ENCODE data around the gene MYBPC3. TPM values are rescaled to one million over a fixed set of nuclear protein-coding genes. Genes with fewer than 3 reads are reported as not detected.

The MYBPC3 gene
- total RNA-seq, 1 experiment from 2014 or later, result not detected

- H3K27me3 Mint-ChIP-seq (ENCODE audit: unreplicated experiment), result peaks cover 13% of the 10 kb centered on the region
- H3K4me1 Mint-ChIP-seq (ENCODE audit: low read depth, unreplicated experiment), result no peaks in the 10 kb centered on the region
- BruUV-seq (replicated peaks), result no TSS peak
- no peak for TF ChIP-seq CTCF (IDR thresholded peaks at IDR 0.05; ENCODE audit: unreplicated experiment)
- intact Hi-C loops (cut with micrococcal nuclease; ENCODE audit: unreplicated experiment), result no loop called here
- DNase-seq, result no peak
- no peaks in the 10 kb centered on the region for H3K36me3 Mint-ChIP-seq (ENCODE audit: insufficient read depth, unreplicated experiment)
- H3K27ac Mint-ChIP-seq (ENCODE audit: unreplicated experiment), result no peak overlapping the region
- no peaks in the 10 kb centered on the region for H3K9me3 Mint-ChIP-seq (ENCODE audit: low read depth, unreplicated experiment)
- no peak overlapping the region for H3K4me3 Mint-ChIP-seq (ENCODE audit: low read depth, unreplicated experiment)
- CTCF ChIA-PET, result no interaction called here
These were observed 45.5 kb upstream of the MYBPC3 start for GRCh38 chr11:47398011-47398410.

GRCh38 chr11:47396049-47396320 is 43.5 kb upstream of the MYBPC3 start:
- H3K36me3 Mint-ChIP-seq (ENCODE audit: insufficient read depth, unreplicated experiment), result no peaks in the 10 kb centered on the region
- H3K27me3 Mint-ChIP-seq (ENCODE audit: unreplicated experiment), result peaks cover 12% of the 10 kb centered on the region
- H3K4me3 Mint-ChIP-seq (ENCODE audit: low read depth, unreplicated experiment), result no peak overlapping the region
- no peaks in the 10 kb centered on the region for H3K4me1 Mint-ChIP-seq (ENCODE audit: low read depth, unreplicated experiment)
- intact Hi-C loops (cut with micrococcal nuclease; ENCODE audit: unreplicated experiment), result no loop called here
- no peak for TF ChIP-seq CTCF (IDR thresholded peaks at IDR 0.05; ENCODE audit: unreplicated experiment)
- no peak for DNase-seq
- no peaks in the 10 kb centered on the region for H3K9me3 Mint-ChIP-seq (ENCODE audit: low read depth, unreplicated experiment)
- CTCF ChIA-PET, result no interaction called here
- BruUV-seq (replicated peaks), result no TSS peak
- no peak overlapping the region for H3K27ac Mint-ChIP-seq (ENCODE audit: unreplicated experiment)

GRCh38 chr11:47395223-47396048 is 42.9 kb upstream of the MYBPC3 start:
- H3K27ac Mint-ChIP-seq (ENCODE audit: unreplicated experiment), result no peak overlapping the region
- H3K27me3 Mint-ChIP-seq (ENCODE audit: unreplicated experiment), result peaks cover 6% of the 10 kb centered on the region
- no TSS peak for BruUV-seq (replicated peaks)
- CTCF ChIA-PET, result no interaction called here
- intact Hi-C loops (cut with micrococcal nuclease; ENCODE audit: unreplicated experiment), result no loop called here
- no peaks in the 10 kb centered on the region for H3K9me3 Mint-ChIP-seq (ENCODE audit: low read depth, unreplicated experiment)
- TF ChIP-seq CTCF (IDR thresholded peaks at IDR 0.05; ENCODE audit: unreplicated experiment), result no peak
- no peak for DNase-seq
- no peaks in the 10 kb centered on the region for H3K4me1 Mint-ChIP-seq (ENCODE audit: low read depth, unreplicated experiment)
- H3K36me3 Mint-ChIP-seq (ENCODE audit: insufficient read depth, unreplicated experiment), result no peaks in the 10 kb centered on the region
- no peak overlapping the region for H3K4me3 Mint-ChIP-seq (ENCODE audit: low read depth, unreplicated experiment)

- Mint-ChIP-seq H3K27ac (ENCODE audit: unreplicated experiment) (no peak overlapping the region), H3K27me3 (ENCODE audit: unreplicated experiment) (peaks cover 2% of the 10 kb centered on the region), H3K4me3 (ENCODE audit: low read depth, unreplicated experiment) (no peak overlapping the region), H3K9me3 (ENCODE audit: low read depth, unreplicated experiment) (no peaks in the 10 kb centered on the region), H3K36me3 (ENCODE audit: insufficient read depth, unreplicated experiment) (no peaks in the 10 kb centered on the region), H3K4me1 (ENCODE audit: low read depth, unreplicated experiment) (no peaks in the 10 kb centered on the region)
- DNase-seq, result no peak
- TF ChIP-seq CTCF (IDR thresholded peaks at IDR 0.05; ENCODE audit: unreplicated experiment), result no peak
- intact Hi-C loops (cut with micrococcal nuclease; ENCODE audit: unreplicated experiment), result no loop called here
- BruUV-seq (replicated peaks), result no TSS peak
- CTCF ChIA-PET, result no interaction called here
These were observed 42.1 kb upstream of the MYBPC3 start for GRCh38 chr11:47394322-47395222.

Data from Calu3 (cell line).